H1 (cell line): ENCODE results near the gene SQOR. TPM values are rescaled to one million over a fixed set of nuclear protein-coding genes. Genes with fewer than 3 reads are reported as not detected.

Experiments
- CTCF ChIA-PET: fragments of 300-600 bp; sonication (Branson Sonifier 250); formaldehyde crosslinking; loops from one replicate; lab custom pipeline; 2021; ENCODE audit not compliant: partially characterized antibody; lab: Charles Lee
- POLR2A ChIA-PET: fragments of 300-600 bp; sonication (Branson Sonifier 250); formaldehyde crosslinking; loops from one replicate; lab custom pipeline; 2021; ENCODE audit warnings: inconsistent platforms; ENCODE audit not compliant: partially characterized antibody; lab: Charles Lee
- DNase-seq, 2 experiments: peaks; one replicate each; pipeline versions ENCODE4 v3.0.0 to v3.0.0-alpha.2; 2010 to 2022; ENCODE audit warnings: low spot score in 2 of 2, low read depth in 1 of 2, mixed read lengths in 1 of 2
- FAIRE-seq: peaks from 2 replicates; lab custom pipeline; 2011; peaks lifted over from hg19 to GRCh38; lab: Jason Lieb, UNC
- H2AFZ ChIP-seq: 2 replicates; pipeline ENCODE4 v1.8.1; 2012; ENCODE audit warnings: low read length, inconsistent platforms
- H2AK5ac ChIP-seq: 2 replicates; pipeline ENCODE4 v1.6.1; 2013; ENCODE audit warnings: low read depth, low read length
- H2BK120ac ChIP-seq: replicated peaks from 2 replicates; pipeline ENCODE3; 2013; ENCODE audit warnings: low read depth, low read length, inconsistent platforms
- H2BK12ac ChIP-seq: 2 replicates; pipeline ENCODE4 v1.6.1; 2013; ENCODE audit warnings: low read depth, low read length
- H2BK15ac ChIP-seq: 2 replicates; pipeline ENCODE4 v1.6.1; 2013; ENCODE audit warnings: low read length
- H2BK20ac ChIP-seq: 2 replicates; pipeline ENCODE4 v1.6.1; 2013; ENCODE audit warnings: low read length
- H2BK5ac ChIP-seq: 2 replicates; pipeline ENCODE4 v1.6.1; 2013; ENCODE audit warnings: low read depth, low read length
- H3K14ac ChIP-seq: 2 replicates; pipeline ENCODE4 v1.6.1; 2013; ENCODE audit warnings: inconsistent platforms; ENCODE audit not compliant: insufficient read length
- H3K18ac ChIP-seq: 2 replicates; pipeline ENCODE4 v1.6.1; 2013; ENCODE audit warnings: low read length; ENCODE audit errors: extremely low read depth
- H3K23ac ChIP-seq: 2 replicates; pipeline ENCODE4 v1.6.1; 2013; ENCODE audit warnings: inconsistent platforms; ENCODE audit not compliant: insufficient read length
- H3K23me2 ChIP-seq: 2 replicates; pipeline ENCODE4 v1.6.1; 2013; ENCODE audit warnings: low read depth, low read length
- H3K27ac ChIP-seq: 2 replicates; pipeline ENCODE4 v1.6.1; 2011; ENCODE audit warnings: low read depth, low read length, inconsistent platforms
- H3K27me3 ChIP-seq, 4 experiments: replicated peaks in 1 of 4; 1 replicate in 1 of 4; 2 replicates in 3 of 4; pipeline versions ENCODE4 v1.6.1 to v1.8.1; 2011 to 2013; ENCODE audit warnings: low read length in 3 of 4, mild to moderate bottlenecking in 3 of 4, inconsistent platforms in 2 of 4, mixed read lengths in 2 of 4, moderate library complexity in 1 of 4; ENCODE audit not compliant: control insufficient read depth in 3 of 4, insufficient read depth in 3 of 4; ENCODE audit errors: extremely low read depth in 1 of 4
- H3K36me3 ChIP-seq, 4 experiments: 2 replicates each; pipeline versions ENCODE4 v1.6.1 to v1.8.1; 2011 to 2013; ENCODE audit warnings: mild to moderate bottlenecking in 4 of 4, low read length in 3 of 4, moderate library complexity in 2 of 4, control low read depth in 1 of 4, inconsistent platforms in 1 of 4; ENCODE audit not compliant: insufficient read depth in 4 of 4, control insufficient read depth in 2 of 4
- H3K4ac ChIP-seq: replicated peaks from 2 replicates; pipeline ENCODE3; 2013; ENCODE audit warnings: low read length, low read depth, mixed read lengths, inconsistent platforms; ENCODE audit not compliant: insufficient read length
- H3K4me1 ChIP-seq, 4 experiments: replicated peaks in 1 of 4; 1 replicate in 1 of 4; 2 replicates in 3 of 4; pipeline versions ENCODE4 v1.6.1 to v1.8.1; 2011 to 2013; ENCODE audit warnings: low read length in 3 of 4, inconsistent platforms in 2 of 4, mixed read lengths in 1 of 4; ENCODE audit not compliant: insufficient read depth in 4 of 4, control insufficient read depth in 3 of 4
- H3K4me2 ChIP-seq, 2 experiments: 2 replicates each; pipeline versions ENCODE4 v1.6.1 to v1.8.1; 2011 to 2013; ENCODE audit warnings: low read depth in 2 of 2, low read length in 2 of 2, control low read depth in 1 of 2, inconsistent platforms in 1 of 2, mild to moderate bottlenecking in 1 of 2; ENCODE audit not compliant: insufficient read depth in 1 of 2
- H3K4me3 ChIP-seq, 4 experiments: fragments of 200-600, 300-600 bp in 1 of 4; sonication (generic), shearing (Covaris generic), sonication (Bioruptor Twin) in 1 of 4; 2 replicates each; pipeline versions ENCODE4 v1.5.1 to v1.8.1; 2011 to 2016; ENCODE audit warnings: low read length in 4 of 4, low read depth in 3 of 4, control low read depth in 2 of 4, inconsistent platforms in 2 of 4, mild to moderate bottlenecking in 2 of 4, mixed read lengths in 1 of 4, moderate library complexity in 1 of 4; ENCODE audit not compliant: insufficient read depth in 2 of 4; ENCODE audit errors: extremely low read depth in 1 of 4
- H3K56ac ChIP-seq: replicated peaks from 2 replicates; pipeline ENCODE3; 2013; ENCODE audit warnings: low read depth, mild to moderate bottlenecking, mixed read lengths, low read length, inconsistent platforms; ENCODE audit not compliant: insufficient read length
- H3K79me1 ChIP-seq: 2 replicates; pipeline ENCODE4 v1.6.1; 2013; ENCODE audit warnings: low read depth, low read length, control low read depth
- H3K79me2 ChIP-seq, 2 experiments: 2 replicates each; pipeline versions ENCODE4 v1.6.1 to v1.8.1; 2012 to 2013; ENCODE audit warnings: low read length in 2 of 2, mild to moderate bottlenecking in 2 of 2, inconsistent platforms in 1 of 2; ENCODE audit not compliant: insufficient read depth in 2 of 2, control insufficient read depth in 1 of 2
- H3K9ac ChIP-seq, 4 experiments: replicated peaks in 1 of 4; 1 replicate in 1 of 4; 2 replicates in 3 of 4; pipeline versions ENCODE4 v1.6.1 to v1.8.1; 2011 to 2013; ENCODE audit warnings: low read depth in 3 of 4, low read length in 3 of 4, control low read depth in 2 of 4, mild to moderate bottlenecking in 2 of 4, moderate library complexity in 2 of 4, inconsistent platforms in 1 of 4; ENCODE audit errors: extremely low read depth in 1 of 4
- H3K9me3 ChIP-seq, 2 experiments: 2 replicates each; pipeline versions ENCODE4 v1.6.1 to v1.8.1; 2012 to 2013; ENCODE audit warnings: mild to moderate bottlenecking in 2 of 2, moderate library complexity in 2 of 2, control low read depth in 1 of 2, inconsistent platforms in 1 of 2, low read depth in 1 of 2, low read length in 1 of 2, mixed read lengths in 1 of 2; ENCODE audit not compliant: insufficient read depth in 2 of 2
- H4K20me1 ChIP-seq, 2 experiments: replicated peaks in 1 of 2; 2 replicates each; pipeline versions ENCODE3 to v1.8.1; 2011 to 2013; ENCODE audit warnings: inconsistent platforms in 2 of 2, low read length in 2 of 2, mild to moderate bottlenecking in 1 of 2; ENCODE audit not compliant: insufficient read depth in 2 of 2, control insufficient read depth in 1 of 2
- H4K5ac ChIP-seq: 2 replicates; pipeline ENCODE4 v1.6.1; 2013; ENCODE audit warnings: low read length, low read depth, mixed read lengths, inconsistent platforms; ENCODE audit not compliant: insufficient read length
- H4K8ac ChIP-seq: 2 replicates; pipeline ENCODE4 v1.8.0; 2013; ENCODE audit warnings: mild to moderate bottlenecking, moderate library complexity, low read length, inconsistent platforms; ENCODE audit not compliant: insufficient read depth; ENCODE audit errors: extremely low read depth
- H4K91ac ChIP-seq: replicated peaks from 2 replicates; pipeline ENCODE3; 2013; ENCODE audit warnings: low read length, mixed read lengths, inconsistent platforms; ENCODE audit not compliant: insufficient read length
- KDM4A ChIP-seq: IDR thresholded peaks from one replicate; pipeline ENCODE4 v1.7.1; 2012; ENCODE audit warnings: low read depth, mild to moderate bottlenecking, moderate library complexity, low read length, inconsistent platforms; ENCODE audit not compliant: severe bottlenecking
- NANOG ChIP-seq: IDR thresholded peaks from 2 replicates; pipeline ENCODE4 v1.6.1; 2011; ENCODE audit warnings: low read length, low read depth, mild to moderate bottlenecking, inconsistent platforms; ENCODE audit not compliant: insufficient read depth, poor library complexity, severe bottlenecking
- POU5F1 ChIP-seq: IDR thresholded peaks from 2 replicates; pipeline ENCODE4 v1.6.1; 2011; ENCODE audit warnings: low read depth, mild to moderate bottlenecking, low read length, moderate library complexity
- RAD21 ChIP-seq, 2 experiments: IDR thresholded peaks in 1 of 2; conservative IDR thresholded peaks in 1 of 2; 2 replicates each; pipeline ENCODE4 v1.6.1; 2011; ENCODE audit warnings: low read depth in 2 of 2, low read length in 2 of 2, improper control_type of control experiment in 1 of 2, inconsistent platforms in 1 of 2, mild to moderate bottlenecking in 1 of 2, moderate library complexity in 1 of 2
- SIRT6 ChIP-seq: IDR thresholded peaks from one replicate; pipeline ENCODE4 v1.7.1; 2012; ENCODE audit warnings: low read length, inconsistent platforms
- WGBS, 2 experiments: shearing (Covaris generic) in 1 of 2; methylation state at CpG; one replicate each; pipeline versions ENCODE4 v1.1.6 to v1.1.7; 2013 to 2015; ENCODE audit warnings: low lambda C conversion rate in 2 of 2, mixed read lengths in 2 of 2, inconsistent platforms in 1 of 2, low coverage in 1 of 2, missing lambda C conversion rate in 1 of 2; ENCODE audit not compliant: insufficient replicate concordance in 2 of 2, insufficient coverage in 1 of 2, insufficient read length in 1 of 2; ENCODE audit errors: extremely low coverage in 1 of 2, missing lambda C conversion rate in 1 of 2; 5-methylcytosine and 5-hydroxymethylcytosine counted together
- polyA plus RNA-seq, 7 experiments: library from polyadenylated mRNA; depleted of rRNA in 3 of 7; stranded (reverse) in 5 of 7; unstranded in 2 of 7; fragments of >200 nt in 5 of 7; fragments of 200-250 nt in 2 of 7; gene quantifications; 1 replicate in 5 of 7; 2 replicates in 1 of 7; 4 replicates in 1 of 7; pipeline versions ENCODE4 v1.2.1 to v1.2.3, GENCODE V29; 2011 to 2013; ENCODE audit warnings: missing spikeins in 2 of 7, mixed read lengths in 2 of 7
- total RNA-seq: library from RNA; stranded (reverse); fragmentation: NEBNext Ultra II Directional; extraction: Animal tissue kit (Norgen Biotek cat#: 25700); gene quantifications from 2 replicates; pipeline ENCODE4 v1.2.1, GENCODE V29; 2021

The SQOR gene
- total and polyA plus RNA-seq, 2 of the 8 experiments (the other 6 are each of a cell fraction or from before 2014, with no cell fraction given) = 0.20 to 0.22 TPM

DNA sequence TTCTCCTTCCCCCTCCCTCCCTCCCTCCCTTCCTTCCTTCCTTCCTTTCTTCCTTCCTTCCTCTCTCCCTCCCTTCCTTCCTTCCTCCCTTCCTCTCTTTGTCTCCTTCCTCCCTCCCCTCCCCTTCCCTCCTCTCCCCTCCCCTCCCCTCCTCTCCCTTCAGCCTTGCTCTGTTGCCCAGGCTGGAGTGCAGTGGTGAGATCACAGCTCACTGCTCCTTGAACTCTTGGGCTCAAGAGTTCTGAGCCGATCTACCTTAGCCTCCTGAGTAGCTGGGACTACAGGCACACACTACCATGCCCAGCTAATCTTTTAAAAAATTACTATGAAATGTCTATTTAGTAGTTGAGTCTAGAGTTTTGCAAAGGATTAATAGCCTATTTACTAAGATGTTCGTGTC is 32.2 kb downstream of the SQOR start:
- FAIRE-seq = no peak
- Histone ChIP-seq H3K27ac (no peak overlapping the region), H4K91ac (no peak overlapping the region), H3K4ac (no peak overlapping the region), H4K20me1 (peaks cover 0 to 2% of the 10 kb centered on the region in 2 experiments), H3K23ac (no peak overlapping the region), H2AK5ac (no peak overlapping the region), H3K4me1 (peaks cover 0 to 3% (median 0%) of the 10 kb centered on the region in 4 experiments; a peak in 2 of 7 replicates), H3K79me1 (no peaks in the 10 kb centered on the region), H3K9me3 (0 out of 4 replicates have a peak, but pooled peaks cover 0 to 2% of the 10 kb centered on the region in 2 experiments), H4K8ac (no peak overlapping the region), H3K56ac (no peak overlapping the region), H3K4me2 (no peak overlapping the region), H3K23me2 (no peaks in the 10 kb centered on the region), H2BK12ac (no peak overlapping the region), H3K4me3 (no peak overlapping the region), H2BK120ac (no peak overlapping the region), H3K18ac (no peak overlapping the region), H2AFZ (no peak overlapping the region), H4K5ac (no peak overlapping the region), H2BK20ac (no peak overlapping the region), H3K27me3 (no peaks in the 10 kb centered on the region), H3K9ac (no peak overlapping the region), H2BK15ac (no peak overlapping the region)
- no peak for DNase-seq
- ChIA-PET CTCF (interaction anchor here (0.9 to 1.5 kb wide), 2 partner anchors 26 to 128 kb away, joined by 3 to 4 read pairs; no protein-coding TSS in a partner anchor), POLR2A (no interaction called here)
- 84% methylated on average over 2 of the region's 2 CpGs; no CpG with 5 or more reads in 1 of the 2 experiments for WGBS, 2 experiments
- TF ChIP-seq SIRT6 = no peak
- TF ChIP-seq KDM4A = no peak
- TF ChIP-seq NANOG = no peak
- no peak for TF ChIP-seq POU5F1
- TF ChIP-seq RAD21 (IDR thresholded peaks at IDR 0.05 in 1 of 2, conservative IDR thresholded peaks at IDR 0.05 in 1 of 2; ENCODE audit: low read depth in 2 of 2, low read length in 2 of 2) = no peak
- TF ChIP-seq, all 59 proteins: peak for 0
- H3K14ac ChIP-seq = no peak overlapping the region
- no peak overlapping the region for H2BK5ac ChIP-seq
- H3K36me3 ChIP-seq = no peaks in the 10 kb centered on the region
- no peaks in the 10 kb centered on the region for H3K79me2 ChIP-seq
